Keratinocyte (primary cell): ENCODE data around the gene CCDC80.

Experiments used
- EZH2 ChIP-seq: IDR thresholded peaks from one replicate; pipeline ENCODE4 v1.6.1; 2012; ENCODE audit warnings: inconsistent platforms, mild to moderate bottlenecking, low read length, moderate library complexity
- TF ChIP-seq, protein P1 (sequence below), 3 experiments: IDR thresholded peaks in 1 of 3; conservative IDR thresholded peaks in 1 of 3; optimal IDR thresholded peaks in 1 of 3; 2 replicates in 2 of 3; 3 replicates in 1 of 3; pipeline versions ENCODE3 to v1.5.1; 2011; ENCODE audit warnings: low read length in 3 of 3, mild to moderate bottlenecking in 3 of 3, moderate library complexity in 2 of 3, control low read depth in 1 of 3, inconsistent platforms in 1 of 3; ENCODE audit not compliant: insufficient read depth in 2 of 3; ENCODE audit errors: extremely low read depth in 1 of 3

- TF ChIP-seq, protein P1, sequence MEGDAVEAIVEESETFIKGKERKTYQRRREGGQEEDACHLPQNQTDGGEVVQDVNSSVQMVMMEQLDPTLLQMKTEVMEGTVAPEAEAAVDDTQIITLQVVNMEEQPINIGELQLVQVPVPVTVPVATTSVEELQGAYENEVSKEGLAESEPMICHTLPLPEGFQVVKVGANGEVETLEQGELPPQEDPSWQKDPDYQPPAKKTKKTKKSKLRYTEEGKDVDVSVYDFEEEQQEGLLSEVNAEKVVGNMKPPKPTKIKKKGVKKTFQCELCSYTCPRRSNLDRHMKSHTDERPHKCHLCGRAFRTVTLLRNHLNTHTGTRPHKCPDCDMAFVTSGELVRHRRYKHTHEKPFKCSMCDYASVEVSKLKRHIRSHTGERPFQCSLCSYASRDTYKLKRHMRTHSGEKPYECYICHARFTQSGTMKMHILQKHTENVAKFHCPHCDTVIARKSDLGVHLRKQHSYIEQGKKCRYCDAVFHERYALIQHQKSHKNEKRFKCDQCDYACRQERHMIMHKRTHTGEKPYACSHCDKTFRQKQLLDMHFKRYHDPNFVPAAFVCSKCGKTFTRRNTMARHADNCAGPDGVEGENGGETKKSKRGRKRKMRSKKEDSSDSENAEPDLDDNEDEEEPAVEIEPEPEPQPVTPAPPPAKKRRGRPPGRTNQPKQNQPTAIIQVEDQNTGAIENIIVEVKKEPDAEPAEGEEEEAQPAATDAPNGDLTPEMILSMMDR (optimal IDR thresholded peaks at IDR 0.05 in 1 of 3, IDR thresholded peaks at IDR 0.05 in 1 of 3, conservative IDR thresholded peaks at IDR 0.05 in 1 of 3; ENCODE audit: extremely low read depth in 1 of 3, insufficient read depth in 2 of 3, low read length in 3 of 3), result no peak
- no peak for TF ChIP-seq EZH2
These were observed 540 bp downstream of the CCDC80 start for GRCh38 chr3:112640276-112640929.
